Panc1 (cell line): ENCODE measurements around the gene BOLA2. TPM values are rescaled to one million over a fixed set of nuclear protein-coding genes. Genes with fewer than 3 reads are reported as not detected.
"Not testable (repeated sequence)": the region's sequence is repeated elsewhere in the genome, so short reads cannot be mapped to it uniquely, and the experiment has no call there.

ENCODE experiments used
- ATAC-seq: fragments of 200-7000 bp; cut with Tn5 transposase; 2 replicates; pipeline ENCODE4 v1.9.1; 2020; ENCODE audit warnings: mild to moderate bottlenecking, moderate library complexity
- Bru-seq: library from RNA; stranded (reverse); fragments of 400-500 nt; gene quantifications from one replicate; lab custom pipeline; 2021; lab: Mats Ljungman, UMichigan
- BruChase-seq, 2 experiments: library from RNA; stranded (reverse); fragments of 400-500 nt; gene quantifications; one replicate each; lab custom pipeline; 2021; lab: Mats Ljungman, UMichigan
- BruUV-seq: library from RNA; stranded (reverse); fragments of 400-500 nt; replicated peaks from 2 replicates; lab custom pipeline; 2021; lab: Mats Ljungman, UMichigan
- CTCF ChIA-PET: fragments of 300-600 bp; sonication (Branson Sonifier 250); formaldehyde crosslinking; loops from one replicate; lab custom pipeline; 2022; ENCODE audit warnings: antibody characterized with exemption; lab: Charles Lee
- POLR2A ChIA-PET: fragments of 300-600 bp; sonication (Branson Sonifier 250); formaldehyde crosslinking; loops from one replicate; lab custom pipeline; 2022; ENCODE audit warnings: antibody characterized with exemption; lab: Charles Lee
- DNase-seq: peaks from one replicate; pipeline ENCODE4 v3.0.0-alpha.2; 2010; ENCODE audit warnings: low read depth, low spot score
- H3K27ac ChIP-seq: 2 replicates; pipeline ENCODE4 v1.5.1; 2011; ENCODE audit warnings: mild to moderate bottlenecking, low read length, inconsistent platforms
- H3K27me3 ChIP-seq: fragments of 200-500 bp; sonication (Bioruptor generic); 2 replicates; pipeline ENCODE4 v1.6.0; 2014; ENCODE audit warnings: low read length, inconsistent platforms; ENCODE audit not compliant: control insufficient read depth, insufficient read depth
- H3K36me3 ChIP-seq: fragments of 200-500 bp; sonication (Bioruptor generic); 2 replicates; pipeline ENCODE4 v1.5.1; 2014; ENCODE audit warnings: inconsistent platforms, mild to moderate bottlenecking, low read length, moderate library complexity; ENCODE audit not compliant: control insufficient read depth, insufficient read depth
- H3K4me1 ChIP-seq: 2 replicates; pipeline ENCODE4 v1.5.1; 2011; ENCODE audit warnings: inconsistent platforms, mild to moderate bottlenecking, low read length, moderate library complexity; ENCODE audit not compliant: control insufficient read depth, insufficient read depth
- H3K4me3 ChIP-seq, 2 experiments: 2 replicates each; pipeline ENCODE4 v1.5.1; 2011 to 2012; ENCODE audit warnings: low read depth in 2 of 2, low read length in 2 of 2, mild to moderate bottlenecking in 2 of 2, inconsistent platforms in 1 of 2, moderate library complexity in 1 of 2
- H3K9me3 ChIP-seq: fragments of 200-500 bp; sonication (Bioruptor generic); 2 replicates; pipeline ENCODE4 v1.5.1; 2014; ENCODE audit warnings: low read depth, mild to moderate bottlenecking, inconsistent platforms, low read length, moderate library complexity; ENCODE audit not compliant: control insufficient read depth, insufficient read depth
- in situ Hi-C: cut with HindIII; loops from 2 replicates; pipeline ENCODE4 v1.10.0; 2016; ENCODE audit warnings: low sequenced_read_pairs, low pct_unique_long_range_greater_than_20kb
- intact Hi-C: fragments of 100-400 bp; cut with micrococcal nuclease; formaldehyde crosslinking; loops from one replicate; pipeline ENCODE4 v1.10.0; 2022; ENCODE audit not compliant: unreplicated experiment
- long read RNA-seq: library from polyadenylated mRNA; unstranded; transcript quantifications from one replicate; pipeline ENCODE4 v2.0.0, GENCODE V29; 2021; ENCODE audit not compliant: unreplicated experiment
- polyA plus RNA-seq: library from polyadenylated mRNA; unstranded; fragments of >200 nt; gene quantifications from one replicate; pipeline ENCODE4 v1.2.1, GENCODE V29; 2012; ENCODE audit warnings: missing spikeins; ENCODE audit not compliant: insufficient read length
- total RNA-seq: library from RNA; stranded (reverse); gene quantifications from one replicate; pipeline ENCODE4 v1.2.1, GENCODE V29; 2021; ENCODE audit not compliant: unreplicated experiment

Gene BOLA2
- total RNA-seq (8.5 TPM), Bru-seq, nascent RNA (not detected), BruChase-seq, experiment 1, labeled RNA remaining after a 2-hour chase (not detected), BruChase-seq, experiment 2, labeled RNA remaining after a 6-hour chase (percentile 33 among the genes with signal in this experiment)
- 12.5 TPM for polyA plus RNA-seq
- long read RNA-seq, transcript BOLA2-201 (3 exons, 1,012 nt) = major isoform, 36 of 77 reads
- long read RNA-seq, partial matches to known transcripts = 38 of 77 reads
- long read RNA-seq, other reads (novel, unspliced or antisense) = 3 of 77 reads

DNA sequence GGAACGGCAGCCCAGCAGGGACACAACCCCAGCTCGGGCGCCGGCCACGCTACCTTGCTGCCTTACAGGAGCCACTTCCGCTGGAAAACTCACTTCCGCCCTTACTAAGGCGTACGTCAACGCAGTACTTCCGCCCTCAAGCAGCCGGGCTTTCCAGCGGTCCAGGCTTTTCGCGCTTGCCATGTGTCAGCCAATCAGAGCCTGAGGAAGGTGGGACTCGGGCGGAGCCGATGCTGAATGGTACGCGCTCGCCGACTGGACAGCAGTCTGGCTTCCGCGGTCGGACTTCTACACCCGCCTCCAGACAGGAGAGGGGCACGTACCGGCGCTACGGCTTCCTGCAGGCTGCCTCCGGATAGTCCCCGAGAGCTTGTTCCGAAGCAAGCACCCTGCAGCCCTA lies at the start of gene BOLA2, which contains the start of gene SLX1B:
Gene BOLA2, minus strand, starts transcription at position 83 of the 400 bp plus-strand sequence. CDS start 98 bp downstream, outside the sequence.
Gene SLX1B, plus strand, starts transcription at position 265 of the 400 bp plus-strand sequence.
- H3K36me3 ChIP-seq, H3K4me1 ChIP-seq, in situ Hi-C loops: not testable (repeated sequence)

GRCh38 chr16:29482276-29482675 lies 28.1 kb upstream of the BOLA2 start:
- not testable (repeated sequence) for BruUV-seq

More for the DNA sequence above, at the start of gene BOLA2, which contains the start of gene SLX1B:
- H3K4me3 ChIP-seq, H3K9me3 ChIP-seq, DNase-seq, intact Hi-C loops, H3K27ac ChIP-seq, CTCF ChIA-PET, H3K27me3 ChIP-seq, POLR2A ChIA-PET, BruUV-seq: not testable (repeated sequence)
- peak; percentile 94 for ATAC-seq

GRCh38 chr16:29472065-29472464 lies 17.9 kb upstream of the BOLA2 start:
- ATAC-seq, DNase-seq, H3K4me1 ChIP-seq, H3K9me3 ChIP-seq, intact Hi-C loops, H3K27me3 ChIP-seq, BruUV-seq, H3K36me3 ChIP-seq, H3K27ac ChIP-seq, CTCF ChIA-PET, H3K4me3 ChIP-seq, in situ Hi-C loops, POLR2A ChIA-PET: not testable (repeated sequence)

More at GRCh38 chr16:29482276-29482675, 28.1 kb upstream of the BOLA2 start:
- H3K4me3 ChIP-seq, H3K27ac ChIP-seq, H3K27me3 ChIP-seq, intact Hi-C loops, ATAC-seq, DNase-seq, H3K36me3 ChIP-seq, CTCF ChIA-PET, POLR2A ChIA-PET, H3K9me3 ChIP-seq, H3K4me1 ChIP-seq, in situ Hi-C loops: not testable (repeated sequence)

GRCh38 chr16:29469660-29470059 lies 15.5 kb upstream of the BOLA2 start:
- DNase-seq, intact Hi-C loops, H3K9me3 ChIP-seq, H3K4me1 ChIP-seq, CTCF ChIA-PET, H3K27ac ChIP-seq, POLR2A ChIA-PET, H3K27me3 ChIP-seq, H3K36me3 ChIP-seq, in situ Hi-C loops, H3K4me3 ChIP-seq, BruUV-seq: not testable (repeated sequence)
- peak; percentile 17; the same call in 1 of the 2 replicates for ATAC-seq

GRCh38 chr16:29467654-29468366 lies 13.7 kb upstream of the BOLA2 start:
- BruUV-seq, intact Hi-C loops, DNase-seq, H3K36me3 ChIP-seq, H3K4me3 ChIP-seq, H3K4me1 ChIP-seq, H3K9me3 ChIP-seq, POLR2A ChIA-PET, CTCF ChIA-PET, in situ Hi-C loops, H3K27ac ChIP-seq, H3K27me3 ChIP-seq: not testable (repeated sequence)
- peak; percentile 31; the same call in 1 of the 2 replicates for ATAC-seq

GRCh38 chr16:29466904-29467303 lies 12.8 kb upstream of the BOLA2 start:
- peak; percentile 59 for ATAC-seq
- H3K9me3 ChIP-seq, BruUV-seq, H3K4me3 ChIP-seq, in situ Hi-C loops, H3K27me3 ChIP-seq, DNase-seq, H3K4me1 ChIP-seq, CTCF ChIA-PET, intact Hi-C loops, H3K27ac ChIP-seq, POLR2A ChIA-PET, H3K36me3 ChIP-seq: not testable (repeated sequence)
